VCaP (cell line): ENCODE results near the gene ZNF740.

Experiments
- H3K27ac ChIP-seq: fragments of 450-650 bp; 2 replicates; pipeline ENCODE4 v1.5.1; 2017
- TF ChIP-seq, protein P1 (sequence below): fragments of 450-650 bp; conservative IDR thresholded peaks from 2 replicates; pipeline ENCODE4 v1.5.1; 2017; ENCODE audit warnings: mild to moderate bottlenecking, moderate library complexity

ZNF740 gene

GRCh38 chr12:53185582-53186153, 5.1 kb downstream of the ZNF740 start:
- peak overlapping the region; percentile 98 for H3K27ac ChIP-seq
- TF ChIP-seq, protein P1, sequence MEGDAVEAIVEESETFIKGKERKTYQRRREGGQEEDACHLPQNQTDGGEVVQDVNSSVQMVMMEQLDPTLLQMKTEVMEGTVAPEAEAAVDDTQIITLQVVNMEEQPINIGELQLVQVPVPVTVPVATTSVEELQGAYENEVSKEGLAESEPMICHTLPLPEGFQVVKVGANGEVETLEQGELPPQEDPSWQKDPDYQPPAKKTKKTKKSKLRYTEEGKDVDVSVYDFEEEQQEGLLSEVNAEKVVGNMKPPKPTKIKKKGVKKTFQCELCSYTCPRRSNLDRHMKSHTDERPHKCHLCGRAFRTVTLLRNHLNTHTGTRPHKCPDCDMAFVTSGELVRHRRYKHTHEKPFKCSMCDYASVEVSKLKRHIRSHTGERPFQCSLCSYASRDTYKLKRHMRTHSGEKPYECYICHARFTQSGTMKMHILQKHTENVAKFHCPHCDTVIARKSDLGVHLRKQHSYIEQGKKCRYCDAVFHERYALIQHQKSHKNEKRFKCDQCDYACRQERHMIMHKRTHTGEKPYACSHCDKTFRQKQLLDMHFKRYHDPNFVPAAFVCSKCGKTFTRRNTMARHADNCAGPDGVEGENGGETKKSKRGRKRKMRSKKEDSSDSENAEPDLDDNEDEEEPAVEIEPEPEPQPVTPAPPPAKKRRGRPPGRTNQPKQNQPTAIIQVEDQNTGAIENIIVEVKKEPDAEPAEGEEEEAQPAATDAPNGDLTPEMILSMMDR, result no peak

DNA sequence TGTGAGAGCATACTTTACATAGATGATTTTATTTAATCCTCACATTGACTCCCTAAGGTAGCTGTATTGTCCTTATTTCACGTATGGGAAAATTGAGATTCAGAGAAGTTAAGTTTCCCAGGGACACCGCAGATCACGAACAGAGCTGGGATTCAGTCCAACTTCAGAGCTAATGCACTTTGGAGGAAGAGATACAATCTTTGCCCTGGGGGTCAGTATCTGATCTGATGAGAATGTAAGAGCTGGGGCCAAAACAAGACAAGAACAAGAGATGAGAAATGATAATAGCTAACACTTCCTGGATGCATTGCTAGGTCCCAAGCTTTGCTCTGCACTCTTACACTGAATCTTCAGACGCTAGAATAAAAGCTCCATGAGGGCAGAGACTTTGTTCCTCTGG, 6.2 kb downstream of the ZNF740 start:
- peak overlapping the region; percentile 98 for H3K27ac ChIP-seq
- TF ChIP-seq, protein P1, result no peak

DNA sequence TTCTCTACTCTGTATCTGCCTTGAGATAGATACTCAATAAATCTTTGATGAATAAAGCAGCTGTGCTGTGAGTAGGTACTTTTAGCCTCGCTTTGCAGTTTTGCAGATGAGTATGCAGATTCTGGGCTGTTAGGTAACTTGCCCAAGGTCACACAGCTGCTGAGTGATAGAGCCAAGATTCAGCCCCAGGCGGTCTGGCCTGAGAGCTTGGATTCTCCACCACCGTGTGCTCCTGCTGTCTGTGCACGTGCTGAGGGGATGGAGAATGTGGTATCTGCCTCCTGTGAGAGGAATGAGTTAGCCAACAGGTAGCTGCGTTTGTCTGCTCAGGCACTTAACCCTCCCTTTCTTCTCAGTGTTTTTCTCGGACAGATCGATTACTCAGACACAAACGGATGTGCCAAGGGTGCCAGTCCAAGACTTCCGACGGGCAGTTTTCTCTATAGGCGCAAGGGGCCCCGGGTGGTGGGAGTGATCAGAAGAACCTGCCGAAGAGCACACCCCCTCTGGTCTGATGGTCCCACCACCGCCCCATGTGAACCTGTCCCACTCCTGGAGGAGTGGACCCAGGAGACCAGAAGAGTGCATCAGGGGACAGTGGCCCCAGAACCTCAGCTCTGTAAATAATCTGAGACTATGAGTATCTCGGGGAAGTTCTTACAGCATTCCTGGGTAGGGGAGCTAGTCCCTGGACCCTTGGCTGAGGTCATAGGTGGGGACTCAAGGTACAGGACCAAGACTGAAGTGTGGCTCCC, 6.8 kb downstream of the ZNF740 start:
- TF ChIP-seq, protein P1, result no peak
- peak overlapping the region; percentile 98 for H3K27ac ChIP-seq

DNA sequence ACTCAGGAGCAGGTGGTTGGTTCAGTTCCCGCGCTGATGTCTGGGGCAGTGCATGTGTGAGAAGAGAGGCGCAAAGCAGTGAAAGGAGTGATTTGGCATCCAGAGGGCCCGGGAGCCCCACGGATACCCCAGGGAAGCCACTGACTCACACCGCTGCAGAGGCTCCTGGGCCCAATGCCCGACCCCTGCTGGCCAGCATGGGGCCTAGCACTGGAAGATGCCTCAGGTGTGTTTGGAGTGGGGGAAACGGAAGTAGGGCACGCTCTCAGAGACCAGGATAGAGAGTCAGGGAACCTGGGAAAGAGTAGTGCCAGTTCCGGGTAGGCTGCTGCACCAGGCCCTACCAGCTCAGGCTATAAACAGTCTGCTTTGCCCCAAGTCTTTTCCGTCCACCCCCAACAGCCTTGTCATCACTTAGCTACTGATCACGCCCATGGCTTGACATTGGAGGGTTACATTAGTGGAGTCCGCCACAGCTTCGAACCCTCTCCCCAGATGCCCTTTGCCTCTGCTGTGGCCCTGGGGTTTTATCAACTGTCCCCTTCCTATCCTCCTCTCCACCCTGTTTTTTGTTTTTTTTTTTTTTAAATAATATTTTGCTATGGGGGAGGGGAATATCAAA, 9.7 kb downstream of the ZNF740 start:
- TF ChIP-seq, protein P1, result peak; percentile 78
- no peak overlapping the region for H3K27ac ChIP-seq

GRCh38 chr12:53191096-53191884, 10.8 kb downstream of the ZNF740 start:
- TF ChIP-seq, protein P1, result no peak
- no peak overlapping the region for H3K27ac ChIP-seq

DNA sequence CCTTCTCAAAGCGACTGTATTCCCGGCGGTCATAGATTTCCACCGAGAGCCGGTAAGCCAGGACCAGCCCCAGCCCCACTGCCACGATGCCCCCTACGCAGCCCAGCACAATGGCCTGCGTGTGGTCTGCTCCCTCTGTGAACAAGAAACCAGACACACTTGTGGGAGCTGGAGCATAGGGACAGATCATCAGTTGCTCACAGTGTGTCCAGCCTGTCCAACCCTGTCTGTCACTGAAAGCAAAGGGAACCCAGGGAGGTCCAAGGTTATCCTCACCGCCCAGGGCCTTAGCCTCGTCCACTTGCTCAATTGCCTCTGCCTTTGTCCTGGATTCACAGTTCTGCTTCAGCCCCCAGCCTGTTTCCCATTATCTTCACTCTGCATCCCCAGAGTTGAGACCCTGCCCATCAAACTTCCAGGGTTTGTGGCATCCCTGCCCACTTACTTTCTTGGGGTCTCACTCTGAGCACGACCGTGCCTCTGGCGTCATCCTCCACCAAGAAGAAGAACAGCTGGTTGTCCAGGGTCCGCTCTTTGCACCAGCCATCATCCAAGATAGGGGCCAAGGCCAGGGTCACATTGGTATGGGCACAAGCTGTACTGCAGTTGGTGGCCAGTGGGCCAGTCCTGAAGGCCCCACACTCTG, 11.5 kb downstream of the ZNF740 start:
- TF ChIP-seq, protein P1, result no peak
- no peak overlapping the region for H3K27ac ChIP-seq
